ENCODE results near the gene TMEM51.

The TMEM51 gene

DNA sequence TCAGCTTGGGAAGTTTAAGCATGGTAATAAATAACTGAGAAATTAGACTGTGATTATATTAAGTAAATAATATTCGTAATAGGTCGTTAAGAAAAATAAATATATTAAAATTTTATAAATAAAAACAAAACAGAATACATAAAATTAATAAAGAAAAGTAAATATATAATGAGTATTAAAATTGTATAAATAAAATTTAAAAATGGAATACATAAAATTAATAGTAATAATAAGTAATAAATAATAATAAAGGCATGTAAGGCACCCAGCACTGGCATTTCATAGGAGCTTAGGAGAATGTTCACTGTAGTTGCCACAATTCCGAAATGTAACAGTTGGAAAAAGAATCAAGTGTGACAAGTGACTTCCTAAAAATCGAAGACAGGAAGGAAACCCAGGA, 47.7 kb downstream of the TMEM51 start:
- DNase-seq: no peak

DNA sequence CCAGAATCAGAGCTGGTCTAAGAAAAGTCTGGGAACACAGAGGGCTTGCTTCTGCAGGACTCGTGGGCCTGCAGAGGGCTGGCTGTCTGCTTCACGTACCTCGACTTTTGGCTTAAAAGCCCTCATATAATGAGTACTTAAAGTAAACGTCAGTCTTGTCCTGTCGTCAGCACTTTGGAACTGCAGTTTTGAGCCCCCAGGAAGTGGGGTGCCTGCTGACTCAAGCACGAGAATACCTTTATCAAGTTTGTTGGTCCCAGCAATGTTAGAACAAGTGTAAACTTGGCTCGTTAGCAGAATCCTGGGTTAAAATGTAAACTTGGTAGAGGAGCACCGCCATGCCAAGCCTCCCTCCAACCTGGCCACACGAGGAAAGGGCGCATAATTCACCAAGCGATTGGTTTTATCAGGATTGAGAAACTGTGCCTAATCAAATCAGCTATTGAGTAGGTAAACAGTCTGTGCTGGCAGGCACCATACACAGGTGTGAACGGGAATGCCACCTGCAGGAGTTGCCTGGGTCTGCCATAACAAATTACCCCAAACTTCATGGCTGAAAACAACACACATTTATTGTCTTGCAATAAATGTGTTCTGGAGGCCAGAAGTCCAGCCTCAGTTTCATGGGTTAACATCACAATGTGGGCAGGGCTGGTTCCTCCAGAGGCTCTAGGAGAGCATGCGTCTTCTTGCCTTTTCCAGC, 48.5 kb downstream of the TMEM51 start:
- DNase-seq: no peak

DNA sequence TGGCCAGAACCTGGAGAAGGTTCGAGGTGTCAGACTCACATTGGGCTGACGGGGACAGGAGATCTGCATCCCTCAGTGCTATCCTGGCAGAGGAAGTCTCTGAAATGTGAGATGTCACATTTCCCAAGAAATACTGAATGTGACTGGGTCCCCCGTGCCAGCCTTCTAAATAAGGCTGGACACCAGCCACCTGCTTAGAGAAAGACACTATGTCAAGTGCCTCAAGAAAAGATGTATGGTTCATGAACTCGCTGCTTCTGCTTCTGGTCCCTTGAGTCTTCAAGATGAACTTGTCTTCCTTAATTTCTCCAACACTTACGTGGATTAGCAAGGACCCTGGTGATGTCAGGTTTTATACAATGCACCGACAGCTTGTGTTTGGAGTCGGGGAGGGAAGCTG, 51.4 kb downstream of the TMEM51 start:
- no peak for DNase-seq

DNA sequence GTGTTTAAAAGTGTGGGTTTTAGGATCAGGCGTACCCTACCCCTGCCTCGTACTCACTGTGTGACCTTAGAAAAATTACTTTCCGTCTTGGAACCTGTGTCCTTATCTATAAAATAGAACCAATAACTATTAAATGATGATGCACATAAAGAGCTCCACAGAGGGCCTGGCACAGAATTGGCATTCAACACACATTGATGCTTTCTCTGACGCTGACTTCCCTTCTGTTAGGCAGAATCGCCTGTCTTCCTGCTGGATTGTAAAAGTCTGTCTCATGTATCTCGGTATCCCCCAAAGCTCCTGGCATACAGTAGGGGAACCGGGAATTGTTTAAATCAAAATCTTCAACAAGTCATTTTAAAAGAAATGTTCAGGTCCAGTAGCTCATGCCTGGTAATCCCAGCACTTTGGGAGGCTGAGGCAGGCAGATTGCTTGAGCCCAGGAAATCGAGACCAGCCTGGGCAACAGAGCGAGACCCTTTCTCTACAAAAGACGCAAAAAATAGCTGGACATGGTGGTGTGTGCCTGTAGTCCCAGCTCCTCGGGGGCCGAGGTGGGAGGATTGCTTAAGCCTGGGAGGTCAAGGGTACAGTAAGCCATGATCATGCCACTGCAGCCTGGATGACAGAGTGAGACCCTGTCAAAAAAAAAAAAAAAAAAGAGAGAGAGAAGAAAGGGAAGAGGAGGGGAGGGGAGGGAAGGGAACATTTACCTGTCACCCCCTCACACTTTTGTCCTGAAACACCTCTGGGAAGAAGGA, 52.2 kb downstream of the TMEM51 start:
- no peak for DNase-seq

DNA sequence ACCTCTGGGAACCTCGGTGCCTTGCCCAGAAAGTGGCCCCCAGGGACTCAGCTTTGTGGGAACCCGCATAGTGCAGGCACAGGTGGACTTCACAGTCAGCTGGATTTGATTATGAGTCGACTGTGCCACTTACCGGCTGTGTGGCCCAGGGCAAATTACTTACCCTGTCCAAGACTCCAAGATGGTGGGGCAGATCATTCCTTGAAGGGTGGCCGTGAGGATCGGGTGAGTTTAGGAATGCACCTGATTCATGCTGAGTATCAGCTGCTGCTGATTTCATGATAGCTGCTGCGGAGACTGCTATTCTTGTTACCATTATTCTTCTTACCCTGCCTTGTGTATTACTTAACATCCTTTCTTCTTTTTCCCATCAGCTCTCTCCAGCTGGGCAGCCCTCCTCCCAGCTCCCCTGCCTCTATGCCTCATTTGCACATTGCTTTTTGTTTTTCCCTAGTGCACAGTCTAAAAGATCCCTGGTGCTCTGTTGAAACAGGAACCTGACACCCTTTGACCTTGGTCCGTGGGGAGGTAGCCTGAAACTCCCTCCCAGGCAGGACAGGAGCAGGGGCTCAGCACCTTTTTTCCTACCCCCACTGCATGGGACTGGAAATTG, 53.0 kb downstream of the TMEM51 start:
- no peak for DNase-seq

DNA sequence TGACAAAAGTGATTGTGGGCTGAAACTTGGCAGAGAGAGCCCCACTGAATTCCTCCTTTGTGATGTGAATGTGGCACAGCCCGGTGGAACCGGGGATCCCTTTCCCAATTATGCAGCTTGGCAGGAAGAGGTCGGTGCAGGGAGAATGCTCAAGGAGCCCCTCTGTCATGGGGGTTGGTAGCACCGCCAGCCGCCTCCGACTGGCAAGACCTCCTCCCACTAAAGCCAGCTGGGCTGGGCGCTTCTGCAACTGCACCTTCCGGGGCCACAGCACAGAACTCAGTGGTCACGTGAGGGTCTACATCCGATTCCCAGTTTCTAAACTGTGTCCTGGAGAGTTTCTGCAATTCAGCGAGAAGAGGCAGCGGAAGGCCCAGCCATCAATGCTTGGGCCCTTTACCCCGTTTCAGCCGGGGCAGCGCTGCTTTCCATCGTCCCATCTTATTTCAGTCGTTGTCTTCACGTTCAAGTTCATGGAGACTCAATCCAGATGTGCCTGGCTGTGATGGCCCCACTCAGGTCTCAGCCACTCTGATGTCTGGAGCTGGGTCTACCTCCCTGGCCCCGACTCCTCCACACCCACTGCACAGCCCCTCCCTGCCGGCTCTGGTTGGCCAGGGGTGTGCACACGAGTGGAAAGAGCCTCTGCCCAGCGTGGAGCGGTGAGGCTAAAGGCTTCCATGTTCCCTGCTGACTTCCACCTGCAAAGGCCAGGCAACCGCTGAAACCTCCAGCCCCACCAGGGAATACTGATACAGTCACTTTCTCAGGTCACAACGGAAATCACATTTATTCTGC, 53.7 kb downstream of the TMEM51 start:
- DNase-seq: no peak

DNA sequence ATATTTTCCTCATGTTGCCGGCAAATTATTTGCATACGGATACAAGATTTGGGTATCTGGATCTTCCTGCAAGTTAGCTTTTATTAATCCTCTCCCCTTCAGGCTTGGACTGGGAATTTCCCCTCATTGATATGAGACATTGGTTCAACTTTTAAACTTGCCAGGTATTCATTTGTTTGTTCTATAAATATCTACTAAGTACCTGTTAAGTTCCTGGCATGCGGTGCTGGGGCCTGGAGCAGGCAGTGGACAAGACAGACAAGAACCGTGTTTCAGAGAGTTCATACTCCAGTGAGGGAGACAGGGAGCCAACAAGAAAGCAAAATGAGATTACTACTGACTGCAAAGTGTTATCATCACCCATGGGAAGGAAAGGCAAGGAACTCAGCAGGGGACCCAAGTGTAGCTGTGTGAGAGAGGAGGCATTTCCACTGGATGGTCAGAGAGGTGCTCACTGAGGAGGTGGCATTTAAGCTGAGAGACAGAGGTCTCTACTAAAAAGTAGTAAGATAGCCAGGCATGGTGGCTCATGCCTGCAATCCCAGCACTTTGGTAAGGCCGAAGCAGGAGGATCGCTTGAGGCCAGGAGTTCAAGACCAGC, 54.4 kb downstream of the TMEM51 start:
- no peak for DNase-seq

DNA sequence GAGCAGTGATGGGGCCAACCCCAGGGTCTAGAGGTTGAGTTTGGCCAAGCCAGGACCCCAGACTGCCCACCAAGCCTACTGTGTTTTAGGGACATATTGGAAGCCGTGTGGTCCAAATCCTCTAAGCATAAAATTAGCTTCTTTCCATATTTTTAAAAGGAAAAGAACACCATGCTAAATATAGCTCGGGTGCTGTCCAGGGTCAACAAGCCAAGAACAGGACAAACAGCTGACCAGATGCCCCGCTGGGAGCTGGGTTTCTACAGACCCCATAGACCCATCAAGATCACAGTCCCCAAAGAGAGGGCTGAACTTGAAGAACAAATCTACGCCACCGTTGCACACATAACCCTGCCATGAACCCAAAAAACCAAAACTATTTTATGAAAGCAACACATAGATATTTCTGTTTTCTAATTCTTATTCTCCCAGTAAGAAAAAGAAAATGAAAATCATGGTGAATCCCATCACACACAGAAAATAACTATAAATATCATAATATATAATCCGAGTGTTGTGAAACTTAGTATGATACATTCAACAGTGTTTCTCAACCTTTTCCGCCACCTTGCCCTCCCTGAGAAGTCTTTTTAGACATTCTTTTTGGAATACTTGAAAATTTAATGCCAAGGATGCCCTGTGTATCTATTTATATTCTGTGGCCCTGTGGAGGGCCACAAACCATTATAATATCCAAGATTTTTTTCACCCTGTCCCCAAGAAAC, 57.3 kb downstream of the TMEM51 start:
- no peak for DNase-seq

DNA sequence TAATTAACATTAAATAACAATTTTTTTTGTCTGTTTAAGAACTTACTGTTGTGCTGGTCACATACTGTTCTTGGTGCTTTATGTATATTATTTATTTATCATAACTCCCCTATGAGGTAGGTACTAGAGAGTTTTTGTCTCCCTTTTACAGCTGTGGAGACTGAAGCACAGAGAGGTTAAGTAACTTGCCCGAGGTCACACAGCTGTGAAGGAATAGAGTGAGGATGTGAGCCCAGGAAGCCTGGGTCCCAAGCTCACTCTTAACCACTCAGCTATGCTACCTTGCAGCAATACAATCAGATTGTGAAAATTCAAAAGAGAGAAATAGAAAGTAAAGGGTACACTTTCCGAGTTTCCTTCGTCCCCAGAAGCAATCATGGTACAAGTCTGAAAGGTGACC, 57.9 kb downstream of the TMEM51 start:
- no peak for DNase-seq

DNA sequence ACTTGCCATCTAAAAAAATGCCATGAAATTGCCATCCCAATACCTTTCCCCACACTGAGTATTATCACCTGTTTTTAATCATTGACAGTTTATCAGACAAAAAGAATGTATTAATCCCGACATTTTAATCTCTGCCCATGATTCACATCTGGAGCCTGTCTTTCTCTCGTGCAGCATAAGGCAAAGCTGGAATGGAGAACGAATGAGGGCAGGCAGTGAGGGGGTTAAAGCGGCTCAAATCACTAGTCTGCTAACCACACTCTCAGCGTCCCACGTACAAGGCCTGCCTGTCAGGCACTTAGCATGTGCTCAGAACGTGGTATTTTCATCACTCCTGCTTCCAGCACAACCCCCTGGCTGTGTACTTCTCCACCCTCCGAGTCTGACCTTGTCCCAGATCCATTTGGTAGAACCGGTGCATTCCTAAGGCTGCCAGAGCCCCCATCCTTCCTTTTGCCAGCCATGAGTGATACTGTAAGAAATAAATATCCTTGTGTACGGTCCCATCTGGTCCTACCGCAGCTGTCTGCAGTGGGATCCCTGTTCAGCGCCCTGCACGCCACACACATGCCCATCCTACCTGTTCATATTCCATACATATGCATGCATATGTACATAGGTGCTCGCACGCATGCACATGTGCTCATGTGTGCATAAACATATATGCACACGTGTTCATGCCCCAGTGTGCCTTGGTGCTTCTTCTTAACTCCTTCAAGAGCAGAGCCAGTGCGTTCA, 58.8 kb downstream of the TMEM51 start:
- no peak for DNase-seq

DNA sequence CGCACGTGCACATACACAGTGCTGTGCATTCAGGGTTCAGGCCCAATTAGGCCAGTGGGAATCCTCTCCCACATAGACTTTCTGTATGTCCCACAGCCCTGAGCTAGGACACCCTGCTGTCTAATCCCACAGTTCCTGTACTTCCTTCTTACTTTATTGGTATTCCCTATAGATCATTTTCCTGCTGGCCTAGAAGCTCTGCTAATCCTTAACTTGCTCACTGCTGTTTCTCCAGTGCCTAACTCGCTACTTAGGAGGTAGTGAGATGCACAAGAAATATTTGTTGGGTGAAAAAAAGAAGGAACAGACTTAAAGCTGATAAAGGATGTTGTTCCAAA, 59.4 kb downstream of the TMEM51 start:
- no peak for DNase-seq

DNA sequence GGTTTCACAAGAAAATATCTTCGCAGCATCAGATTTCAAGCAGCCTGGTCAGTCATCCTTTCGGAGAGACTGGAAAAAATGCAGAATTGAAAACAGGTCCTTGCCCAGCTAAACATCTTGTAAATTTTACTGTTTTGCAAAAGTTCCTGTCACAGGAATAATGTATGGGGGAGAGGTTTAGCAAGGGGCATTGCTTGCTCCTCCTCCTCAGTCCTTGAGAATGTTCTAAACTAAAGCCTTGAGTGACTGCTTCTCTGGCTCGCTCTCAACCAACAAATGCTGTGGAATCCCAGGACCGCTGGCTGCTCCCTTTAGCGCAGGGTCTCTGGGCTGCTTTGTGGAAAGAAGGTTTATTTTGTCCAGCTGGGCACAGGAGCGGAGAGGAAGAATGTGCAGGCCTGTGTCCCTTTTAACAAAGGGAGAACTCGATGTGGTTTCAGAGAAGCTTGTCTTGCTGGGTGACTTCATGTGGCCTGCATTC, 59.8 kb downstream of the TMEM51 start:
- DNase-seq: no peak

DNA sequence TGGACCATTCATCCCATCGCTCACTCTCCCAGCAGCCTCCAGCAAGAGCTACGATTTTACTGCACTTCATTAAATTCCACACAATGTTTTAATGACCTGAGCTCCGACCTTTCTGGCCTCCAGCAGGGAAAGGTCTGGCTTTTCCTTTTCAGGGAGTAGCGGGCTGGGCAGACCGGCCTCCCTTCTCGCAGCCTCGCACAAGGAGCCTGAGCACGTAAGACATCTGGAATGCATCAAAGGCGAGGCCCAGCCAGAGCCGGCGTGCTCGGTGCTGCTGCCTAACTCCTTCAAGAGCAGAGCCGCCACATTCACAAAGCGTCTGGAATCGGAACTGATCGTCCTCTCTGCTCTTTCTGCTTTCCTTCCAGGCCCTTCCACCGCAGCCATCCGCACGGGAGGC, 61.0 kb downstream of the TMEM51 start:
- DNase-seq: no peak

DNA sequence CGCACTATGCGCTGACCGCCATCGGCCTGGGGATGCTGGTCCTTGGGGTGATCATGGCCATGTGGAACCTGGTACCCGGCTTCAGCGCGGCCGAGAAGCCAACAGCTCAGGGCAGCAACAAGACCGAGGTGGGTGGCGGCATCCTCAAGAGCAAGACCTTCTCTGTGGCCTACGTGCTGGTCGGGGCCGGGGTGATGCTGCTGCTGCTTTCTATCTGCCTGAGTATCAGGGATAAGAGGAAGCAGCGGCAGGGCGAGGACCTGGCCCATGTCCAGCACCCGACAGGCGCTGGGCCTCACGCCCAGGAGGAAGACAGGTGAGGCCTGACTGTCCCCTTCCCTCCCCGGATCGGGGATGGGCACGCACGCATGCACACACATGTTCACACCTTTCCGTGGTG, 61.6 kb downstream of the TMEM51 start:
- DNase-seq: no peak

DNA sequence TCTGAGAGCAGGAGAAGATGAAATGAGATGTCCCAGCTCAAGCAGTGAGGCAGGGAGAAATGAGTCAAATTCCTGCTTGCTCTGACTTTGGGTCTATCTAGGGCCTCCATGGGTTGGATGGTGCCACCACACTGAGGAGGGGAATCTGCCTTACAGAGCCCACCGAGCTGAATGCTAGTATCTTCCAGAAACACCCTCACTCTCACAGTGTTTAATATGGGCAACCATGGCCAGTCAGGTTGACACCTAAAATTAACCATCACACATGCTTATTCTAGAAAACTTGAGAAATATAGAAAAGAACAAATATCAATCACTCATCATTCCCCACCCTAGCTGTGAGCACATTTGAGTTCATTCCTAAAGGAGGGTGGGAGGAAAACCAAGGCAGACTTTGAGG, 64.1 kb downstream of the TMEM51 start:
- DNase-seq: no peak

DNA sequence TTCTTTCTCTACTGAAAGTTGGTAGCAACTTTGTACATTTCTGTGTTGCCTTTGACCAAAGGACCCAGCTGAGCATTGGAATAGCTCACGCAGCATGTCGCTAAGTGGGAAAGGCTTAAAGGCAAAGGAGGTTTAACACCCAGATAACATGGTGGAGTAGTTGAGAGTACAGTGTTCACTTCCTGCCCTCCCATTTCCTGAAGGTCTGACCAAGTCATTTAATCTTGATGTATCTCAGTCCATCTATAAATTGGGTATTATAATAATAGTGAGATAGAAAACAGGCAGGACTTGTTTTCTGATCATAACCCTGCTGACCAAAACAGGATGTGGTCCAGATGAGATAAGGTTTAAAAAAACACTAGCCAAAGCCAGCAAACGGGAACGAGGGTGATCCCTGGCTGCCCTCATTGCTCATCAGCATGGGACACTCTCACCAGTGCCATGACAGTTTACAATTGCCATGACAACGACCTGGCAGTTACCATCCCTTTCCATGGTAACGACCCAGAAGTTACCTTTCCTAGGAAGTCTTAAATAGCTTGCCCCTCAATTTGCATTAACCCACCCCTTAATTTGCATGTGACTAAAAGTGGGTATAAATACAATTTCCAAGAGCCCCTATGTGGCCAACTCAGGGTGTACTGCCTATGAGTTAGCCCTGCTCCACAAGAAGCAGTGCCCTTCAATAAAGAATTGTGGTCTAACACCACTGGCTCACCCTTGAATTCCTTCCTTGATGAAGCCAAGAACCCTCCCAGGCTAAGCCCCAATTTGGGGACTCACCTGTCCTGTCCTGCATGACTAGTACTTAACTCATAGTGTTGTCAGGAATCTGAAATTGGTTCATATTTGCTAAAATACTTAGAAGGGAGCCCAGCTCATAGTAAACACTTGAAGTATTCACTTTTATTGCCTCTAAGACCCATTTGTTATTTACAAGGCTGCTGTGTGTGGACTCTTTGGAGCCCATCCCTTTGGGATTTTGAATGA, 65.0 kb downstream of the TMEM51 start:
- DNase-seq: no peak

DNA sequence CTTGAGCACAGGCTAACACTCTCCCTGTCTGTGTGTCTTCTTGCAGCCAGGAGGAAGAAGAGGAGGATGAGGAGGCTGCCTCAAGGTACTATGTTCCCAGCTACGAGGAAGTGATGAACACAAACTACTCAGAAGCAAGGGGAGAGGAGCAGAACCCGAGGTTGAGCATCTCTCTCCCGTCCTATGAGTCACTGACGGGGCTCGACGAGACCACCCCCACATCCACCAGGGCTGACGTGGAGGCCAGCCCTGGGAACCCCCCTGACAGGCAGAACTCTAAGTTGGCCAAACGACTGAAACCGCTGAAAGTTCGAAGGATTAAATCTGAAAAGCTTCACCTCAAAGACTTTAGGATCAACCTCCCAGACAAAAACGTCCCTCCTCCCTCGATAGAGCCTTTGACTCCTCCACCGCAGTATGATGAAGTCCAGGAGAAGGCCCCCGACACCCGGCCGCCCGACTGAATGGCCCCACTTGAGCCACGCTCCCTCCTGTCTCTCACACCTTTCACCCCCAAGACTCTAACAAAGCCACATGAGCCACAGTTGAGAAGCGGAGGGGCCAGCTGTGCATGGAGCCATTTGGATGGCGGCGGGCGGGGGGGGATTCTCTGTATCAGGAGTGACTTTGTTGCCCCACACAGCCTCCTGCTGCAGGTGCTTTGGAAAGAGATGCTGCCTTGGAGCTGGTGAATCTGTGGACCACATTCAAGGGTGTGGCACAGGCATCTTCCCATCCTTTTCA, 65.9 kb downstream of the TMEM51 start:
- DNase-seq: no peak

DNA sequence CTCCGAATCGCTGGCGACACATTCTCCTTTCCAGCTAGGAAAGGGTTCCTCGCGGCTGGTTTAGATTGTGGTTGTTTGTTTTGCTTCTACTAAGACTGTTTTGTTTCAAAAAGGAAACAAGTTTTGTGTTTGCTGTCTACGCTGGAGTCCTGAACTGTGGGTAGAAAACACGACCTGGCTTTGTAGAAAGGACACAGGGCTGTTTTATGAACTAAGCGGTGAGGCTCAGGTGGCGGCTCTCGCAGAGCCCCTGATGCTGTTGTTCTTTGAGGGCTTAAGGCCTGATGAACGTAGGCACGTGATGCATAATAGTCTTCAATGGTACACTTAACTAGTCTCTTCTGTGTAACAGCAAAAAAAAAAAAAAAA, 66.5 kb downstream of the TMEM51 start:
- no peak for DNase-seq

DNA sequence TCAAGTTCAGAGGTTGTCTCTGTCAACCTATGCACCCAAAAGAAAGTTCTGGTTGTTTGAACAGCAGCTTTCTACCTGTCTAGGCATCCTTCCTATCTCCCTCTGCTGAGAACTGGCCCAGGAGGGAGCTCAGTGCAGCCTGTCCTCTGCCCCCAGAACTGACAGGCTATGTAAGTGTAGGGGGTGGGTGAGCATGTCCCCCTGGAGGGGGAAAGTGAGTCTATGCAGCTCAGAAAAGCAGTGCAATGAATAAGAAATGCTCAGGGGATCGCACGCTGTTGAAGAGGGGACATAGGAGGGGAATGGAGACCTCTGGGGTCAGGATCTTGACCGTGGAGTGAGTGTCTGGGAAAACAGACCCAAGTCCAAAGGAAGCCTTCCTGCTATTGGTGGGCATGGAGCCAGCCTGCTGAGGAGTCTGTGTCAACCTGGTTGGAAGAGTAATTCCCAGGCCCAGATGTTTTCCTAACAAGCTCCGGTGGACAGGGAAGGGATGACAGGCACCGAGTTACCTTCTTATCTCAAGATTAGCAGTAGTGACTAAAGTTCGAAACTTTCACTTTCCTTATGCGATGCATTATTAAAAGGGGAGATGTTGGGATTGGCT, 67.4 kb downstream of the TMEM51 start:
- DNase-seq: no peak

Data from CD4-positive, alpha-beta T cell treated with Interleukin-17A for 4 hours (primary cell).